Lung microvascular endothelial cell (primary cell): Measurements from ENCODE around the gene ATP2C1. TPM values are rescaled to one million over a fixed set of nuclear protein-coding genes. Genes with fewer than 3 reads are reported as not detected.
A peak's percentile ranks its signal among the peaks of the same experiment; 100 is the strongest.

Source experiments
- DNase-seq, 2 donors: peaks; one replicate each; pipeline versions ENCODE4 v3.0.0 to v3.0.0-alpha.2; 2010; ENCODE audit warnings: low read depth in 2 of 2
- total RNA-seq: library from RNA; depleted of rRNA; stranded (reverse); fragments of >200 nt; gene quantifications from 2 replicates; pipeline ENCODE4 v1.2.1, GENCODE V29; 2014

Gene ATP2C1
- total RNA-seq, 1 donor from 2014 or later: 92.1 TPM

DNA sequence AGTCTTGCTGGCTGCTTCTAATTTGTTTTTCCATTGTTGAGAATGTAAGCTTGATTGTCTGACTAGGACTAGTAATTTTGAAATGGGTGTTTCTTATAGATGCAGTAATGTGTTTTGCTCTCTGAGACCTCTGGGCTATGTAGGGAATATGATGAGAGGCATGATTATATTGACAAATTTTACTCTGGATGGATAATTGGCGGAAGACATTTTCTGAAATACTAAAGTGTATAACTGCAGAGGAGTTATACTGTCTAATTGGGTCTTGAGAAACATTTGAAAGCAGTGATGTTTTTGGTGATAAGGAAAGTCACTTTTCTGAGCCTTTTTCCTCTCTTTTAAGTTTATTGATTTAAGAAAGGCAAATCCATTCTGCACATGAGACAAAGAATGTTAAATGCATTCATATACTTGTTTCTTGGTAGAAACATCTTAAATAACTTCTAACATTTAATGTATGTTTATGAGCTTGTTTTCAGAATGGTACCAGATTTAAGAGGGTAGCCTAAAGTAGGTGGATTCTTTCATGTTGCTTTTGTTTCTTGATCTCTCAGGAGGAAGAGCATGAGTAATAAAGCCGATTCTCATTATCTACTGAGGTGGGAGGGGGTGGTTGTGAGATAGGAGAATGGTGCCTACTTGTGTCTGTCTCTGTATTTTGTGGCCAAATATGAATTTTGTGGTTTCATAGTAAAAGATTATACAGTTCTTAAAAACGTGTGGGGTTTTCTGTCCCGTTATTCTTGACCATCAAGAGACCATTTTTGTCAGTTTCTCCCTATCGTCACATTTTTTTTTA lies 2.0 kb downstream of the ATP2C1 start:
- peak in 1 of 2 donors; percentile 8 for DNase-seq

DNA sequence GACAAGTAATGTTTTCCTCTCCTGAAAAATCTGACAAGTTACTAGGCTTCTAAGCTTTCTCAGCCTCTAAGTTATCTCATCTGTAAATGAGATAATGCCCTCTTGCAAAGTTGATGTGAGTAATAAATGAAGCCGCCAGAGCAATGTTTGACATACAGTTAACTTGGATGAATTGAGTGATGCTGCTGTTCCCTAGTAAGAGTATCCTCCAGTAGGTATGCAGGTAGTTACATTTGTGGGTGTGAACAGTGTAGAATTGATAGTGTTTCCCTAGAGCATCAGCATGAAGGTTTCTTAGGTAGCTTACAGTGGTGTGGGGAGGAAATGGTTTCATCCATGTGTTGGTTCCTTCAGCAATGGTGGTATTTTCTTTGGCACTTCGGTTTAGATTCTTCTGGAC lies 3.4 kb downstream of the ATP2C1 start:
- DNase-seq: no peak

DNA sequence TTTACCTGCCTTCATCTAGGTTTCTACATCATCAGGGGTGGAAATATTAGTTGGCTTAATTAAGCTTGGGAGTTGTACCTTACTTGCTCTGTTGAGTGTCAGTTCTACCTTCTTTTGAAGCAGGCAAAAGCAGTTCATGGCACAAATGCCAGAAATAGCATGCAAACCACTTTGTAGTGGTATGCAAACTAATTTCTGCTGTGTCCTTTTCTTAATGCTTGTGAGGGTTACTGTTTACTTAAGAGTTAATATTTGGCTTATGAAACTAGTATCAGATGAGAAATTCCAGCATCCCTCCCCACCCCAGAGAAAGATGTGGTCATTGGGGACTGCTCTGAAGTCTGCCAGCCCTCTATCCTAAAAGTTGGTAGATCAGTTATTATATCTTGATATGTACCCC lies 7.1 kb downstream of the ATP2C1 start:
- DNase-seq: no peak

DNA sequence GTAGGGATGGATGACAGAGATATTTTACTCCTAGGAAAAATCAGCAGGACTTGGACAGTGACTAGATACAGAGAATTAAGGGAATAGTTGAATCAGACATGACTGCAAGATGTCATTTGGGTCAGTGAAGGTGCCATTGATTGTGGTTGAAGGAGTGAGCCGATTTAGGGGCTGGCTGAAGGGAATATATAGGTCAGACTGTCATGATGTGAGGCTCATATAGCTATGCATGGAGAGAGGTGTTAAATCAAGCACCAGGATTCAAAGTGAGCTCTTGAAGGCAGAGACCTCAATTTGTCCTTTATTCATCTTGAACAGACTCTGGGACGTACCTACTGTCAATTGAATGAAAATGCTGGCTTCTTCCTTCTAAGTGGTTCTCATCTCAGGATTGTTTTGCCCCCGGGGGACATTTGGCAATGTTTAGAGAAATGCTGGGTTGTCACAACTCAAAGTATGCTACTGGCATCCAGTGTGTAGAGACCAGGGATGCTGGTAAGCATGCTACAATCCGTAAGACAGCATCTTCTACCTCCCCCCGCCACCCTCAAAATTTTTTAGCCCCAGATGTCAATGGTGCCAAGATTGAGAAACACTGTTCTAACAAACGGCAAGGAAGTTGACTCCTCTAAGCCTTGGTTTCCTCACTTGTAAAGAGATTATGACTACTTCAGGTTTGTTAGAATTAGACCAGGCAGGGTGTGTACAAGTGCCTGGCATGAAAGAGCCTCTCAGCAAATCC lies 7.8 kb downstream of the ATP2C1 start:
- DNase-seq: no peak

DNA sequence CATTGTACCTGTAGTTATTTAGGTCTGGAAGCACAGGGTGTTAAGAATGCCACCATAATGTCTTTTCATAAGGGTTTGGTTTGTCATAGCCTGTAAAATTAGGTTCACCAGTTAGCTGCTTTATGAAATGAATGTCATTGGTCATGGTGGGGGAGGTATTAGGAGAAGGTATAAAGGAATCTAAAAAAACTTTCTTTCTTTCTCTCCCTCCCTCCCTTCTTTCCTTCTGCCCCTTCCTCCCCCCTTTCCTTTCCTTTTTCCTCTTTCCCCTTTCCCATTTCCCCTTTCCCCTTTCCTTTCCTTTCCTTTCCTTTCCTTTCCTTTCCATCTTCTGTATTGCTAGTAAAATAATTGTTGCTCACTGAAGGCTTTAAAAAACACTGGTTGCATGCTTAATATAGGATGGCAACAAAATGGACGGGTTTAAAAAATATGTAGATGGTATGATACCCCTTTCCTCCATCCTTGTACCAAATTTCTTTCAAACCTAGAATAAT lies 9.6 kb downstream of the ATP2C1 start:
- DNase-seq: no peak

DNA sequence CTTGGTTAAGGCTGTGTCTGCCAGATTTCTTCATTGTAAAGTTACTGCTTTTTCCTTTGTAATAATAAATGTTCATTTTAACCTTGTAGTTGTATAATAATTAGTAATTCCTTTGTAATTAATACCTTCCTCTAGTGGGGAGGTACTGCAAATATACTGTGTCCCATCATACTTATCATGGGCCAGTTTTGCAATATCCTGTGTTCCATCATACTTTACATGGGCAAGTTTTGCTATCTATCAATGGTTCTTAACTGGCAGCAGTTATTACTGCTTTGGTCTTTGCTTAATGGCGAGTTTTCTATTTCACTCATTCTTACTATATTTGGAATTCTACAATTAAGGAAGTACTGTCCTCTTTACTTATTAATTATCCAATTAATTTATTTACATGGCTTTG lies 10.6 kb downstream of the ATP2C1 start:
- DNase-seq: no peak

DNA sequence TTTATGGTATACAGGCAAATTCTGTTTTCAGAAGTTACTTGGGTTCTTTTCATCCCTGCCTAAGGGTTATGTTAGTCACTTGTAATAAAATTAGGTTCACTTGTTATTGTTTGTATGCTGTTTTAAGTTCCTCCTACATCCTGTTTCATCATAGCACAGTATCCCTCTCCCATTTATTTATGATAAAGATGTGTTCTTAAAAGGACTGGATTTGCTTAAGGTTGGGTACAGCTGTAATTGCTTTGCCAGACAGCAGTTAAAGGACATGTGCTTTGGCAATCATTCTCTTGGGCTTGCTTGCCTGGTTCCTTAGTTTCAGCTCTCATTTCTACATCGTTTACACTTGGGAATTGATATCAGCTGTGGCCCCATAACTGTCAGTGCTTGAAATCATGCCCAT lies 11.7 kb downstream of the ATP2C1 start:
- DNase-seq: peak in 1 of 2 donors; percentile 16

DNA sequence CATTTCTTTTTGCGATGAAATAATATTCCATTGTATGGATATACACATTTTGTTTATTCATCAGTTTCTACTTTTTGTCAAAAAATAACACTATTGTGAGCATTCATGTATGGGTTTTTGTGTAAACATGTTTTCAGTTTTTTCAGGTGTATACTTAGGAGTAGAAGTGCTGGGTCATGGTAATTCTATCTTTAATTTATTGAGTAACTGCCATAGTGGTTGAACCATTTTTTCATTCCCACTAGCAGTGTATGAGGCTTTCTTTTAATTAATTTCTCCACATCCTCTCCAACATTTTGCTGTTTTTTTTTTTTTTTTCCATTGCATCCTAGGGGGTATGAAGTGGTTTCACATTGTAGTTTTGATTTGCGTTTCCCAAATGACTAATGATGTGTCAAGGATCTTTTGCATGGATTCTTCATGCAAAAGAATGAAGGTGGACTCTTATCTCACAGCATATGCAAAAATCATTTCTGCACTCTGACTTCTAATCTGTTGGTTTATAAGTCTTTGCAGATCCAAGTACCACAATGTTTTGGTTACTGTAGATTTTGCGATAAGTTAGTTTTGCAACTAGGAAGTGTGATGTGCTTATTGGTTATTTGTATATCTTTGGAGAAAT lies 12.6 kb downstream of the ATP2C1 start:
- peak in 1 of 2 donors; percentile 34 for DNase-seq

DNA sequence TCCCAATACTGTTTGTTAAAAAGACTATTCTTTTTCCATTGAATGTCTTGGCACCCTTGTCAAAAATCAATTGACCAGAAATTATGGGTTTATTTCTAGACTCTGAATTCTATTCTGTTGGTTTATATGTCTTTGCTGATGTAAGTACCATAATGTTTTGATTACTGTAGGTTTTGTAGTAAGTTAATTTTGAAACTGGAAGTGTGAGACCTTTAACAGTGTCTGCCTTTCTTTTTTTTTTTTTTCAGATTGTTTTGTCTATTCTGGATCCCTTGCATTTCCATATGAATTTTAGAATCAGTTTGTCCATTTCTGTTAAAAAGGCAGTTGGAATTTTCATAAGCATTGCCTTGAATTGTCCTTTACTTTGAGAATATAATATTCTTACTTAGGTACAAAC lies 13.6 kb downstream of the ATP2C1 start:
- no peak for DNase-seq

DNA sequence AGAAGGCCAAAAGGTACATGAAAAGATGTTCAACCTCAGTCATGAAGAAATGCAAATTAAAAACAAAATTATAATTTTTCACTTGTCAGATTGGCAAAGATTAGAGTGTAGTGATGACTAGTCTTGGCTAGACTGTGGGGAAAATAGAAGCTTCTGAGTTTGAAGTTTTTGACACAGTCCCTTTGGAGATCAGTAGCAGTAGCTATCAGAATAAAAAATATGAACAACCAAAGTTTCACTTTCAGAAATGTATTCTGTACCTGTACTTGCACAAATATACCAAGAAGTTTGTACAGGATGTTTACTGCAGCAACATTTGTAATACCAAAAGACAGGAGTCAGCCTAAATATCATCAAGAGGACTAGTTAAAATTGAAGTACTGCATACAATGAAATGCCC lies 14.1 kb downstream of the ATP2C1 start:
- DNase-seq: no peak

DNA sequence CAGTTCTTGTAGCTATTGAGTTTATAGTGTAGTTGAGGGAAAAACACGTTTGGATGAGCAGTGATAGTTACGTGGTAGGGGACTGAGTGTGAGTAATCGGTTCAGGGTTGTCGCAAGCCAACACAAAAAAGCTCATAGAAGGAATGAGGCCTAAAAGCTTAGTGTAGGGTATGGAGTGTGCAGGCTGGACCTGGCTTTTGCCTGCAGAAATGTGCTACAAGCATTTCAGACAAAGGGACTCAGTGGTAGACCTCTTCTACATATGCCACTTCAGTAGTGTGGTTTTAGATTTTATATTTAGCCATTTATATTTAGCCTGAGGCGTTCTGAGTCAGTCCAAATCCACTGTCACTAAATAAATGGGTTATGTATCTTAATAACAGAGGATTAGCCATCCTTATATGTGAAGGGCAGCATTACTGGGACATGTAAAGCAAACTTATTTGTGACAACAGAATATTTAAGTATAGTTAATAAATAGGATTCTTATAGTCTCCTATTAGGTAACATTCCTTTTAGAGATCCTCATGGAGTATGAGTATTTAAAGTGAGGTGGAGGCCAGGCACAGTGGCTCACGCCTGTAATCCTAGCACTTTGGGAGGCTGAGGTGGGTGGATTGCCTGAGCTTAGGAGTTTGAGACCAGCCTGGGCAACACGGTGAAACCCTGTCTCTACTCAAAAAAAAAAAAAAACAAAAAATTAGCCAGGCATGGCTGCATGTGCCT lies 21.8 kb downstream of the ATP2C1 start:
- no peak for DNase-seq

DNA sequence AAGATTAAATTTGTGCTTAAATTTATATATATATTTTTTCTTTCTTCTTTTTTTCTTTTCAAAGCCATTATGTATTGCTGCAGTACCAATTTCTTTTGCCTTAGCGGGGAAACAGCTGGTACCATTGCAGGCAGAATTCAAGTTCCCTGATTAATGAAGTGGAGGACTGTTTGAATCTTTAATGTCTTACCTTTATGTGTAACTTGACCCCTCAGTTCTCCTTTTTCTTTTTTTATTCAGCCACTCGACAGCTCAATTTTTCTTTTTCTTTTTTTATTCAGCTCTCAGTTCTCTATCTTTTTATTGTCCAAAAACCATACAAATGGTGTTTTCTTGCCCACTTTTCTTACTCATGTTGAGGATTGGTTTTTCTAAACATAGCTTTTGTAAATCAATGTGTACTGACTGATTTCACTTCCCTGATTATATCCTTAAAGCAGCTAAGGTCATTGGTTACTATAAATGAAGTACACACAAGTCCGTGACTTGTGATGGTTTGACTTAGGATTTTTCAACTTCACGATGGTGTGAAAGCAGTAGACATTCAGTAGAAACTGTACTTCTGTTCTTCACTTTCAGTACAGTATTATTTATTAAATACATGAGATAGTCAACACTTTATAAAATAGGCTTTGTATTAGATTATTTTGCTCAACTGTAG lies 22.8 kb downstream of the ATP2C1 start:
- DNase-seq: no peak

DNA sequence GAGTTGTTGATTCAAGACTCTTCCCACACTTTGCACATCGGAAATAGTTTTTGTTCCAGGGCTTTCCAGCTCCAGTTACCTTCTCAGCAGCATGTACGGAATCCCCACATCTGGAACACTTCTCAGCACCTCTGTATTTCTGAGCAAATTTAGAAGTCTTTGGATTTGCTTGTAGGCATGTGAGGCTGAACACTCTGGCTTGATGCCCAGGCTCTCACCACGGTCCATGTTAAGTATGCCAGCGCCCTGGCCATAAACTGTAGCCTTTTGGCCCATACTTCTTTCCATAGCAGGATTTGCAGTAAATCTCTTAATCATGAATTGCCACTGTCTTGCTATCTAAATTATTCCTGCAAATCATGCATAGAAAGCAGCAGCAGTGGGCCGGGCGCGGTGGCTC lies 24.4 kb downstream of the ATP2C1 start:
- DNase-seq: no peak

DNA sequence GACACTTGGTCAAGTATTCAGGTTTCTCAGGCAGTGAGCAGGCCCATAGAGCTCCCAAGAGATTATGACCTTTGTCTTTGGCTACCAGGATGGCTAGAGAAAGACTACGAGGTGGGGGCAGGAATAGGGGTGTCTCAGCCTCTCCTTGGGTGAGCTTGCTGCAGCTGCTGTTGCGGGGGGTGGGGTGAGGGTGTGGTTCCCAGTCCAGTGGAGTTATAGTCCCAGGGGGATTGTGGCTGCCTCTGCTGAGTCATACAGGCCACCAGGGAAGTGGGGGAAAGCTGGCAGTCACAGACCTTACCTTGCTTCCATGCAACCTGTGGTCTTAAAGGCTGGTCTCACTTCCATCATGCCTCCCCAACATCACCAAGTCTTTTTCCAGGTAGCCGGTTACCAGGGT lies 31.7 kb downstream of the ATP2C1 start:
- no peak for DNase-seq

DNA sequence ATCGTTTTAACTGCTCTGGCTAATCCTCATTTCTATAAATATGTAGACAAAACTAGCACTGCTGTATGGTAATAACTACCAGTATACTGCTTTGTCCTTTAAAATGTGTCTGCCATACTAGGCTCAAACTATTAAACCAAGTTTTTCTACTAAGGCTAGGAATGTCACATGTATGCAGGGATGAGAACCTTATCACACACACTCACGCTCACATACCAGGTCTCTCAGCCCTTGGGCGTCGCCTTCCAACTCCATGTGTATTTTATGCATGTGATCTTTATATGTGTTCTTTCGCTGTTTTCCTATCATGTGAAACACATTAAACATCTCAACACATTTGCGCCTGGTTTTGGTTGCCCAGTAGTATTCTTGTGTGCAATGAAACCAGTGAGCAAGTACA lies 32.6 kb downstream of the ATP2C1 start:
- no peak for DNase-seq

DNA sequence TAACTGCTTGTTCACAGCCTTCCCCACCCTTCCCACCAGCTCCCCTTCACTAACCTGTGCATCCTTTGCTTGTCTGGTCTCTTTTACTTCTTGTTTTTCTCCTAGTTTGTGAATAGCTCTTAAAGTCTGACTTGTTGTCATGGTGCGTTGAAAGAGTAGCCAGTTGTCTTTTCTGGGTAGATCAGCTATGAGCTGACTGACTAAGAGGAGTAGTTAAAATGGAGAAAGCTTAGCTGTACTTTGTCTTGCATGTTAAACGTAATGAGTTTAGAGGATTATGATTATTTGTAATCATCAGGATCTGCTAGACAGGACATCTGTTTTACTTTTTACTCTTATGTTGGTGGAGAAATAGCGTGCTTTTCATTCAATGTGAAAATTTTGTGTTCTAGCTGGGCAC lies 35.9 kb downstream of the ATP2C1 start:
- DNase-seq: no peak

DNA sequence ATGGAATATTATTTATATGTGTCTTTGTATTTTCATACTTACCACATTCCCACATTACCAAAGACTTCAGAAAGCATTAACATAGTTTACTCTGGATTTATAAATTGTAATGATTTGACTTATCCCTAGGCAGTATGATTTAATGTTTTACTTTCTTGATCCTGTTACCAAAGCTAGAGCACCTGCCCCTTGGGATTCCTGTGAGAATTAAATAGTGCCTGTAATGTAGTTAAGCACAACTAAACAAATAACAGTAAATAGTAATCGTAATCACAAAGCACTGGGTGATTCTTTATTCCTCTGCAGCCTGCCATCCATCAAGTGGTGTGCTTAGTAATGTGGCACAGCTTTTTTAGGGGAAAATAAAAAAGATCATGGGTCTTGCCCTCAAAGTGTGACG lies 39.1 kb downstream of the ATP2C1 start:
- no peak for DNase-seq

DNA sequence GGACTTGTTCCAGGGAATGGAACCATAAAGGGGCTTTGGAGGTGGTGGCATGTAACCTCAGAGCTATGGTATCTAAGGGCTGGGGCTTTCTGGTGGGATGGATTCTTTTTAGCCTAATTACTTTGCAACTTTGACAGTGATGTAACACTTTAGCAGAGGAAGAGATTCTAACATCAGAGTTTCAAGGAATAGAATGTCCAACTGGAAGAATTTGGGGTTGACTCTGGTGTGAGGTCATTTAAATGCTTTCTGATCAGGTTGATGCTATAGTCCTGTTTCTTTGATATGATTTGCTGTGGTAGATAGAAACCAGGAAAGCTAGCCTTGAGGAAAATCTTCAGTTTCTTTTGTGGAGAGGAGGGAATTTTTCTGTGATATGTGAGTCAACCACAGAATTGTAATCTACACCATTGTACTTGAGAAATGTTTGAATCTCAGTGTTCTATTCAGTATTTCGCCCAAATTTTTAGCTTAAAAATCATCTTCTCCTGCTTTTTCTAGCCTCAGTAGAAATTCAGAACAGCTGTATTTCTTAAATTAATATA lies 40.0 kb downstream of the ATP2C1 start:
- no peak for DNase-seq

DNA sequence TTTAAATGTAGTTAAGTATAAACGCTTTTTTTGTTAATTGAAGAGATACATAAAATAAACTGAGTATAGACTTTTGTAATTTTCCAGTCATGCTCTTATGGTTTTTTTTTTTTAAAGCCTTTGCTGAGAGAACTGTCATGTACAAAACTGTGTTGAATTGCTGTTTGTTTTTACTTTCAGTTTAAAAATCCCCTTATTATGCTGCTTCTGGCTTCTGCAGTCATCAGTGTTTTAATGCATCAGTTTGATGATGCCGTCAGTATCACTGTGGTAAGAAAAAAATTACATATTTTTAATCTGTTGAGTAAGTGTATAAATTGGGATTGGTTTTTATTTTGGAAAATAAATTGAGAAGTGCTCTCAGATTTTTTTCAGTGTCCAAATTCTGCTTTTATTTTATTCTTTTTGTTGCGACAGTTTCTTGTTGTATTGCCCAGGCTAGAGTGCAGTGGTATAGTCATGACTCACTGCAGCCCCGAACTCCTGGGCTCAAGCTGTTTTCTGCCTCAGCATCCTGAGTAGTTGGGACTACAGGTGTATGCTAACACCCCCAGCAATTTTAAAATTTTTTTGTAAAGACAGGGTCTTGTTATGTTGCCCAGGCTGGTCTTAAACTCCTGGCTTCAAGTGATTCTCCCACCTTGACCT lies 40.7 kb downstream of the ATP2C1 start:
- DNase-seq: no peak

DNA sequence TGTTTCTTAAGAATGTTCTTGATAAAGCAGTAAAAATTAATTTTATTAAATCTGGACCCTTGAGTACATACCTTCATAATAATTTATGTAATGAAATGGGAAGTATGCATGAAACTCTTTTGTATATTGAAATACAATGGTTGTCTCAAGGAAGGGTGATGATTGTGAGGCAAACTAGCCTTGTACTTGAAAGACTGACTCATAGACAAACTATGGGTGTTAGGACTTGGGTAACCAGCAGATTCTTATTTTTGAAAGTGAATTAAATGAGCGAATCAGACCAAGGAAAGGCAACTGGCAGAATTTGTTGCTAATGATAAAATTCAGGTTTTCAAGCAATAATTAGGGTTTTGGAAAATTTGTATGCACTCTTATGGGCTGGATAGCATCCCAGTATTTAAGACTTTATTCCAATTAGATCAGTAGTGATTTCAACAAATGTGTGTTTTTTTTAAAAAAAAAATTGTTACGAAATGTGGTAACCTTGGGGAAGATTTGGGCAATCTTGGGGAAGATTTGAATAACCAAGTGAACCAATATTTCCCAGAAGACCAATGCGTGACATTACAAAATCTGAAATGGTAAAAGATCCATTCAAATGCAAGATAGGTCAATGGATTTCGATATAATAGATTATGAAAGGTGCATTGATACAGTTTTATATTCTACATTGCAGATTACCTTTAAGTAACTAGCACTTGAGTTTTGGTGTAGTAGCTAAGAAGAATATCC lies 42.0 kb downstream of the ATP2C1 start:
- peak in 1 of 2 donors; percentile 11 for DNase-seq
